Left ventricle myocardium superior (tissue), 1 donor: ENCODE data around the gene RIMS3. TPM values are rescaled to one million over a fixed set of nuclear protein-coding genes. Genes with fewer than 3 reads are reported as not detected.

ENCODE experiments used
- total RNA-seq: library from RNA; stranded (reverse); fragmentation: NEBNext Ultra II Directional; extraction: Animal tissue kit (Norgen Biotek cat#: 25700); gene quantifications from one replicate; pipeline ENCODE4 v1.2.1, GENCODE V29; 2021
- donor health status: DM: no; HTN: yes; CAD: no; lungs with severe emphysema.

Gene RIMS3
- total RNA-seq, 1 donor from 2014 or later: 0.92 TPM

Other genes starting within 250 kb of the RIMS3 start
- gene ZFP69B, start 215.2 kb downstream of the RIMS3 start, total RNA-seq: 0.87 TPM
- gene ZFP69, start 188.4 kb downstream of the RIMS3 start, total RNA-seq: 1.9 TPM
- gene EXO5, start 156.9 kb downstream of the RIMS3 start, total RNA-seq: 4.5 TPM
- gene ZNF684, start 134.0 kb downstream of the RIMS3 start, total RNA-seq: 8.6 TPM
- 78.6 TPM for gene NFYC, start 26.0 kb upstream of the RIMS3 start, total RNA-seq
- 1.9 TPM for gene KCNQ4, start 118.1 kb upstream of the RIMS3 start, total RNA-seq
- 45.4 TPM for gene CITED4, start 196.7 kb upstream of the RIMS3 start, total RNA-seq